ENCODE data around the gene RELN. TPM values are rescaled to one million over a fixed set of nuclear protein-coding genes. Genes with fewer than 3 reads are reported as not detected.
A peak's percentile ranks its signal among the peaks of the same experiment; 100 is the strongest.

The RELN gene
- total RNA-seq, 1 experiment from 2014 or later: 8.0 TPM

DNA sequence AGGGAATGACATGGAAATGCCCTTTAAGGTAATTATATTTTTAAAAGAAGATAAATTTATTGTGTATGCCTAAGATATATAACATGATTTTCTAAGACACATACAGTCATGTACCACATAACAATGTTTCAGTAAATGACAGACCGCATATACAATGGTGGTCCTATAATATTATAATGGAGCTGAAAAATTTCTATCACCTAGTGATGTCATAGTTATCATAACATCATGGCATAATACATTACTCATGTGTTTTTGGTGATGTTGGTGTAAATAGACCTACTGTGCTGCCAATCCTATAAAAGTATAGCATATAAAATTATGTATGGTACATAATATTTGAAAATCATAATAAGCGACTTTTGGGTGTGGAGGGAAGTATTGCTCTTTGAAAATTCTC is 306.1 kb downstream of the RELN start:
- no peaks in the 10 kb centered on the region for H3K9me2 ChIP-seq (replicated peaks; ENCODE audit: low read length)
- H4K20me1 ChIP-seq (ENCODE audit: low read length): no peaks in the 10 kb centered on the region
- H2AFZ ChIP-seq (ENCODE audit: low read length): no peak overlapping the region
- H3K4me1 ChIP-seq (ENCODE audit: insufficient read depth, low read length): no peaks in the 10 kb centered on the region
- POLR2A ChIA-PET (ENCODE audit: unreplicated experiment): interaction anchor here (0.5 kb wide), 1 partner anchor 60 kb away, joined by 3 read pairs; no protein-coding TSS in a partner anchor
- H3K27ac ChIP-seq (ENCODE audit: low read length): no peak overlapping the region
- H3K27me3 ChIP-seq (ENCODE audit: low read length): no peaks in the 10 kb centered on the region
- ATAC-seq (no peak), DNase-seq (no peak)
- no peak overlapping the region for H3K9ac ChIP-seq (ENCODE audit: low read length)
- H3K9me3 ChIP-seq (ENCODE audit: low read length): no peaks in the 10 kb centered on the region
- BruUV-seq (replicated peaks): no TSS peak
- H3F3A ChIP-seq (ENCODE audit: low read length, unreplicated experiment): no peaks in the 10 kb centered on the region
- intact Hi-C loops (cut with micrococcal nuclease): no loop called here
- CTCF ChIA-PET: no interaction called here
- no peaks in the 10 kb centered on the region for H3K36me3 ChIP-seq (ENCODE audit: low read depth, low read length)
- no peaks in the 10 kb centered on the region for H3K79me2 ChIP-seq (ENCODE audit: low read length)
- H3K4me3 ChIP-seq (ENCODE audit: low read length): no peak overlapping the region
- TF ChIP-seq CTCF (conservative IDR thresholded peaks at IDR 0.05; ENCODE audit: low read depth, low read length) (no peak), EZH2 (IDR thresholded peaks at IDR 0.05; ENCODE audit: low read length, unreplicated experiment) (no peak), EZH2phosphoT487 (IDR thresholded peaks at IDR 0.05; ENCODE audit: borderline replicate concordance, low read length) (no peak)
- H3K4me2 ChIP-seq (ENCODE audit: low read length): no peak overlapping the region

DNA sequence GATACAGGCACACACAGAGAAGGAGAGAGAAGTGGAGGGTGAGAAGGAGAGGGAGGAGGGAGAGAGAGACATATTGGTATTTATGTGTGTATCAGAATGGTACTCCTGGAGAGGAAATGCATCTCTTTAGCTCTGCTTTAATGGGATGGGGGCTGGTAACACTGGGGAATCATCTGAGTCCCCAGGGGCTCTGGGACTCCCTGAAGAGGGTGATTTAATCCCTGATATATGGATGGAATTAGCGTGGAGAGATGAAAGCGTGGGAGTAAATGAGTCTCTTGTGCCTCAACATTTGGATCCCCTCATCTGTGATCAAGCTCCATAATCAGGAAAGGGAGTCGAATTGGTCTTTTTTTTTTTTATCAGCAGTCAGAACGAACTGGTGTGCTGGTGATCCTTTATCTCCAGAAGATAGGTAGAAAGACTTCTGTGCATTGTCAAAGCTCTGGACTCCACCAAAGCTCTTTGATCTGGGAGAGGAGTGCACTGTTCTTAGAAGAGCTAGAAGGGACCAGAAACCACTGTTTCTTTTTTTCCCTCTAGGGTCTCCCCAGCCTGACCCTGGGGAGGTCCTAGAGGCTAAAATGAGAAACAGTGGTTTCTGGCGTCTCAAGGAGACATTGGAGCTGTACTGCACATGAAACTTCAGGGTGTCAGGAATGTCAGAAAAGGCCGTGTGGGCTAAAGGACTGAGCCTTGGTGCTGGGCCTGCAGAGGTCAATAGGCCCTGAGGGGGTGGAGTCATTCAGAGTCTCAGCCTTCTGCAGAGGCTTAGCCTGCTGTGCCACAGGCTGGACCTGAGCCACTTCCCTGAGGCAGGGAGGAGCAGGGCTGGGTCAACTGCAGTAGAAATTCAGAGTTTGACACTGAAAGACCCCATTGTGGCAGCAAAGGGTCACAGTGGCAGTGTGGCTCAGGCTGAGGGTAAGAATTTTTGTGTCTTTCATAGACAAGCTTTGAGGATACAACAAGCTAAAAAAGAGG is 309.0 kb downstream of the RELN start:
- no peak overlapping the region for H3K4me3 ChIP-seq (ENCODE audit: low read length)
- H4K20me1 ChIP-seq (ENCODE audit: low read length): no peaks in the 10 kb centered on the region
- no peaks in the 10 kb centered on the region for H3K27me3 ChIP-seq (ENCODE audit: low read length)
- no peaks in the 10 kb centered on the region for H3K36me3 ChIP-seq (ENCODE audit: low read depth, low read length)
- no peaks in the 10 kb centered on the region for H3K9me2 ChIP-seq (replicated peaks; ENCODE audit: low read length)
- no peaks in the 10 kb centered on the region for H3F3A ChIP-seq (ENCODE audit: low read length, unreplicated experiment)
- H3K79me2 ChIP-seq (ENCODE audit: low read length): no peaks in the 10 kb centered on the region
- intact Hi-C loops (cut with micrococcal nuclease): no loop called here
- no peak overlapping the region for H3K9ac ChIP-seq (ENCODE audit: low read length)
- BruUV-seq (replicated peaks): no TSS peak
- H3K9me3 ChIP-seq (ENCODE audit: low read length): no peaks in the 10 kb centered on the region
- ChIA-PET CTCF (interaction anchor here (0.6 to 0.9 kb wide), 2 partner anchors 87 to 416 kb away, joined by 3 to 5 read pairs; no protein-coding TSS in a partner anchor), POLR2A (ENCODE audit: unreplicated experiment) (no interaction called here)
- H3K27ac ChIP-seq (ENCODE audit: low read length): no peak overlapping the region
- H3K4me2 ChIP-seq (ENCODE audit: low read length): no peak overlapping the region
- no peak for TF ChIP-seq EZH2 (IDR thresholded peaks at IDR 0.05; ENCODE audit: low read length, unreplicated experiment)
- no peak for TF ChIP-seq CTCF (conservative IDR thresholded peaks at IDR 0.05; ENCODE audit: low read depth, low read length)
- TF ChIP-seq EZH2phosphoT487 (IDR thresholded peaks at IDR 0.05; ENCODE audit: borderline replicate concordance, low read length): no peak
- H2AFZ ChIP-seq (ENCODE audit: low read length): no peak overlapping the region
- H3K4me1 ChIP-seq (ENCODE audit: insufficient read depth, low read length): no peaks in the 10 kb centered on the region
- ATAC-seq (peak; percentile 48), DNase-seq (no peak)
